CD4-positive, alpha-beta T cell treated with Interleukin-6 at 100 ng/mL for 8 hours (primary cell): ENCODE results near the gene GPC6.

Experiments used
- DNase-seq: peaks from one replicate; pipeline ENCODE4 v3.0.0-alpha.2; 2020; ENCODE audit warnings: mixed read lengths, low spot score

GPC6 gene

DNA sequence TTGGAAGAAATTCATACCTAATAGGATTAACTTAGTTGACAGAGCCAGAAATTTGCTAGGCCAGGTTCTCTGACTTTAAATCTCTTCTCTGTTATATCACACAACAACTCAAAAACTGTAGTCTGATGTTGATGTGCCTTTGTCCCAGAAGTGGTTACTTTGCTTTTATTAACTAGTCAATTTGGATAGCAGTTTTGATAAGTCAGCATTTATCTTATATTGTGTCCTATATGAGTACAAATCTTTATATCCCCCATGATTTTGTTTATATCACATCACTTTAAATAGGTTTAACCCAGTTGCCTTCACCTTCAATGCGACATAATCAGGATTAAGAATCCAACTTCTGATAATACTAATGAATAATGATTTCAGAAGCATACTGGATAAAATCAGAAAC lies 459.3 kb downstream of the GPC6 start:
- no peak for DNase-seq

DNA sequence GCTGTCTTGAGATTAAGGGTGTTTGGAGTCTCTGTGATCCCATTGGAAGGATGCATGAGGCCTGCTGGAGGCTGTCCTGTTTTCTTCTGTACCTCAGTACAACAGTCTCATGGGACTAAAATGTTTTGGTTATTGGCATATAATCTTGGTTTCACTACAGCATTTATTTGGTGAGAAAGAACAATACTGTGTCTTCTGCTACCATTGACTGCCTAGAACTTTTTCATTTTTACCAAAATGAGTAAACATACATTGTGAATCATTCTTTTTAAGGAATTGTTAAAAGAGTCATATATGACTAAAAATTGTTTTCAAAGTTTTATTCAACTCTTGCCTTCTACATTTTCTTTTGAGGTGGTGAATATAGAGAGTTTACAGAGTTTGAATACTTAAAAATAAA lies 459.8 kb downstream of the GPC6 start:
- no peak for DNase-seq

DNA sequence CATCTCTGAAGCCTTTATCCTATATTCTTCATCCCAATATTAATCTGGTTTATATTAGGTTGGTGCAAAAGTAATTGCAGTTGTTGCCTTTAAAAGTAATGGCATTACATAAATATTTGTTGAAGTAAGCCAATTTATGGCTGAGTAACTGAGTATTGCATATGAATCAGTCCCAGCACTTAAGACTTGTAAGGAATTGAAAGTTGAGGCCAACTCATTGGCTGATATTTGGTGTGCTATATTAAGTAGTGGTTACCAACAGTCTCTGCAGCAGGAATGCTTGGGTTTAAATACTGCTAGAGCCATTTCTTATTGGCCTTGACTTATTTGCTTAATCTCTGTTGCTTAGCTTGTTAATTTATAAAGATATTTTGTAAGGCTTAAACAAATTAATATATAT lies 460.7 kb downstream of the GPC6 start:
- no peak for DNase-seq

DNA sequence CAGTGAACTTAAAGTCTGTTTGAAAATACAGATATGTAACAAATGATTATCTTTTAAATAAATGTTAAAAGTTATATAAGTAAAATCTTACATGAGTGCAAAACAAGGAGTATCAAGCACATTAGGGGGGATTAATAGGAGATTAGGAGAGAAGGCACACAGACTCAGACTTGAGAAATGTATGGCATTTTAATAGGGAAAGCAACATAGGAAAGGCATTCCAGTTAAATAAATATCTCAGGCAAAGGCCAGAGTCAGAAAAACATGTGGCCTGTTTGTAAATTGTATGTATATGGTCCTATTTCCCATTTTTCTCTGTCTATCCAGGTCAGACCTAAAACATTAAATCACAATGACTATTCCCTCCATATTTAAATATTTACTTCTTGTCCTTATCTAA lies 462.7 kb downstream of the GPC6 start:
- DNase-seq, result no peak

DNA sequence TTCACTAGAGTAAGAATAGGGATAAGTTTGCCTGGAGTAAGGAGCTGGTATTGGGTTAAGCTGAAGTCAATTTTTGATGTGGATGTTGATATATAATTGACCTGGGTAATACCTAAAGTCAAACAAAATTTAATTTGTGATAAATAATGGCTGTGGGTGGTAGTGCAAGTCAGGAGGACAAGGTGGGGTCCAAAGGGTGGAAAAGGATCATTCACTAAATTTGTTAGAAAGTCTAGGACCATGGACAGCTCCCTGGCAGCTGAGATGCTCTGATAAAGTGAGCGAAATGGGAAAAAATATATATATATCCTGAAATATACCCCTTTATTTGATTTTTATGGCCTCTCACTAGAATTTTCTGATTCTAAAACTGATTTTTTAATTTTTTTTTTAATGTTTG lies 463.5 kb downstream of the GPC6 start:
- no peak for DNase-seq

DNA sequence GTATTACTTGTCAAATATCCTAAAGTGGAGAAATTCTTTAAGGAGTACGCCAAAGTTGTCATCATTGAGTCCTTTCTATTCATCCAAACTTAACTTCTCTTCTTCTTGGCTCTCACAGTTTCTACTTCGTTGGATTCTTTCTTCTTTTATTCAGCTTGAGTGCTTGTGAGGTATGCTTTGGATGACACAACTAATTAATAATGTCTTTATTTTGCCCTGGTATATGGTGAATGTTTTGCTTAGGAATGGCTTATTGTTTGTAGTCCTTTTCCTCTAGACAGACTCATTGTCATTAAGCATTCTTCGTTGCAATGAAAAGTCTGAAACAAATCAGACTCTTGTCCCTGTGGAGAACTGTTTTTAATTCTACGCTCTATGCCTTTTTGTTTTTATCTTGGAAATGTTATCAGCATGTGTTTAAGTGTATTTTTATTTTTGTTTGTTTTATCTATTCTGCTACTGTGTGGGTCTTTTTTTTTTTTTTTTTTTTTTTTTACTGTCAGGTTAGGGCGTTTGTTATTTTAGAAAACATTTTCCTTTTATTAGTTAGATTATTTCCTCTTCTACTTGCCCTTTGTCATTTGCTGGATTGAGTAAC lies 471.5 kb downstream of the GPC6 start:
- DNase-seq, result no peak

DNA sequence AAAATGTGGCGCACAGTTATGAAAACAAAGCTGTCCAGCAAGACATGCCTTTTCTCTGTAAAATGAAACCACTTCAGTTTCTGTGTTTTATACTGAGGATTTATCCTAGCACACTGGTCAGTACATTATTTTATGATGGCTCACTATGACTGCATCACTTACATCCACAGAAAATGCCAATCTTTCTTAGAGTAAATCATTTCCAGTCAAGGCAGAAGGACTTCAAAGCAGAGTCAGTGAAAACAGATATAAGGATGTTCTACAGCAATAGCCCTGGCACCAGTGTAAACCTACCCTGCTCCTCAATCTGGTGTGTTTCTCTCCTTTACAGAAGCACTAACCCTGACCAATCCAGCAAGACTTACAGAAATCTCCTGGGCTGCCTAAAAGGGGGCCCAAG lies 473.5 kb downstream of the GPC6 start:
- DNase-seq, result no peak

DNA sequence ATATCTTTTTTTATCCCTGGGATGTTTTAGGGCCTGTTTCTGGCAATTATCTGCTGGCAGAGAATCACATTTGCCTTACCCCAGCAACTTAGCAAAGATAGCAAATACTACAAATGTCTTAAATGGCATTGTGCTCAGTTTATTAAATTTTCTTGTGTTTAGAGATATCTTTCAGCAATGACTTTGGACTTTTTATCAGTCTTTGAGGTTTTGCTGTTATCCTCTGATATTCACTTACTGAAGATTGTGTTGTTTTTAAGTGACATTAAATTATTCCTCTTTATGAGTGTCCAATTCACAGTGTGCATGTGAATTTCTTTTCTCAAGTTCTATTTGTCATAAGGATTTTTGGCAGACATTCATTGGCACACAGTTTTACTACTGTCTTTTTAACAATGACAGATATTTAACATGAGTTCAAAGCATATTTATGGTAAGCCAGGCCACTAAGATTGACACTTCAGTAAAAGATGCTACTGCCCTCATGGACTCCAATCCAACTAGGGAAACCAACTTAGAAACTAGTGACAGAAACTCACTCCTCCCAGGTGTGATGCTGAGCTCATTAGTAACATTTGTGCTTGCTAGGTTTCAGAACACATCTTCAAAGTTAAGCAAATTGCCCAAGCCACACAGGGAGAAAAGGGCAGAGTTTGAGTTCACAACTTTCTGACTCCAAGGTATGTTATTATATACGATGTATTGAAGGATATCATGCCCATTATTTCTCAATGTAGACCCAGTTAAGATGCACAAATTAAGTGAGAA lies 481.9 kb downstream of the GPC6 start:
- DNase-seq, result no peak

DNA sequence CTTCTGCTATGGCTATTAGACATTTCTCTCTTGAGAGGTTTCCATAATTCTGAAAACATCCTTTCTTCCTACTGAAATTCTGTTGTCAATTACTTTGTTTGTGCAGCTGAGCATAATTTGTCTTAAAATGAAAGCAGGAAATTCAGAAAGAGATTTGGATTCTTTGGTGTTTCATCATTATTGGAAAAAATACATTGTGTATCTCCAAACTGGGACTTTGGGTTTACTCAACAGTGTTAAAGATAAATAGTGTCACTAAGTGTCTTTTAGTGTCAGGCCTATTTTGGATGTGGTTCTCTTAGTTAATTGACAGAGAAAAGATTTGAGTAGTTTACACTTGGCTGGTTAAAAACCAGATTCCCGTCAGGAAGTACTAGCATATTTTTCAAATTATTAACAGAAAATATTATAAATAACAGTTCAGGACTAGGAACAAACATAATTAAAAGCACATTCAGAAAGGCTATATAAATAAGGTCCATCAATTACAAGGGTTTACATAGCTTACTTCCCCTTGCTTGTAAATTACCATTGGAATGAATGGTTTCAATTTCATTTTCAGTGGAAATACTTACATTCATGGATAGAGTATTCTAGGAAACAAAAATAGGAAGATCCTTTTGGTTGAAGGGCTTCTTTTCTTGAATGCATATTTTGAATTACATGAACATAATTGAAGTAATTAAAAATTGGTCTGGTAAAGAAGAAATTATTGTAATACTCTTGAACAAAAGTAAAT lies 483.1 kb downstream of the GPC6 start:
- no peak for DNase-seq

DNA sequence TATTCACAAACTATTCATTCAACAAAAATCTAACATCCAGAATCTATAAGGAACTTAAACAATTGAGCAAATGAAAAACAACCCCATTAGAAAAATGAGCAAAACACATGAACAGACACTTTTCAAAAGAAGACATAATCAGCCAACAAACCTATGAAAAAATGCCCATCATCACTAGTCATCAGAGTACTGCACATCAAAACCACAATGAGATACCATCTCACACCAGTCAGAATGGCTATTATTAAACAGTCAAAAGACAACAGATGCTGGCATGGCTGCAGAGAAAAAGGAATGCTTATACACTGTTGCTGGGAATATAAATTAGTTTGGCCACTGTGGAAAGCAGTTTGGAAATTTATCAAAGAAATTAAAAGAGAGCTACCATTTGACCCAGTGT lies 487.6 kb downstream of the GPC6 start:
- no peak for DNase-seq

DNA sequence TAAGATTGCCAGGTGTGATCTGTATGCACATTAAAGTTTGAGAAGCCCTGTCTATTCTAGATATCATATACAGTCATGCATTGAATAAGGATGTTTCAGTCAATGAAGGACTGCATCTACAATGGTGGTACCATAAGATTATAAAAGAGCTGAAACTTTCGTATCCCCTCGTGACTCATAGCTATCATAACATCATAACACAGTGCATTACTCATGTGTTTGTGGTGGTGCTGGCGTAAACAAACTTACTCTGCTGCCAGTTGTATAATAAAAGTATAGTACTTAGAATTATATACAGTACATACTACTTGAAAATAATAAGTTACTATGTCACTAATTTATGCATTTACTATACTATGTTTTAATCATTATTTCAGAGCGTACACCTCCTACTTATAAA lies 489.3 kb downstream of the GPC6 start:
- no peak for DNase-seq

DNA sequence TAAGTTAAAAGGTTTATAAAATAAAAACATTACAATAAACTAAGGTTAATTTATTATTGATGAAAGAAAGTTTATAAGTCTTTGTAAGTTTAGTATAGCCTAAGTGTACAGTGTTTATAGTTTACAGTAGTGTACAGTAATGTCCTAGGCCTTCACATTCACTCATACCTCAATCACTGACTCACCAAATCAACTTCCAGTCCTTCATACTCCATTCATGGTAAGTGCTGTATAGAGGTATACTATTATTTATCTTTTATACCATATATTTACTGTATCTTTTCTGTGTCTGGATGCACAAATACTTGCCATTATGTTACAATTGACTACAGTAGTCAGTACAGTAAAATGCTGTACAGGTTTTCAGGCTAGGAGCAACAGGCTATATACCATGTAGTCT lies 490.0 kb downstream of the GPC6 start:
- no peak for DNase-seq

DNA sequence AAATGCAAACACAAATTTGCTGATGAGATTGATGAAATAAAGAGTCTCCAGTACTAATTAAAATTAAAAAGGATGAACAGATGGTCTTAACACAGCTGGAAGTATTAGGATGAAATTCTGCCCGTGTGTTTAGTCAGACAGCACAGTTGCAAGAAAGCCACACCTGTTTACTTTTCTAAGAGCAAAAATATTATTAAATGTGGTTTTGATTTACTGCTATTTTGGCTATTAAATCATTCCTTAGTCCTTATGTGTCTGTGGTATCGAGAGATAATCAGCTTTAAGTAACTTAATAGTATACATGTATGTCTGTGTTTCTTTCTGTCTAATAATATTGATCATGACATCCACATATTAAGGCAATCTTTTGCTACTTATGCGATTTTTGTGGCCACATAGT lies 494.9 kb downstream of the GPC6 start:
- no peak for DNase-seq

DNA sequence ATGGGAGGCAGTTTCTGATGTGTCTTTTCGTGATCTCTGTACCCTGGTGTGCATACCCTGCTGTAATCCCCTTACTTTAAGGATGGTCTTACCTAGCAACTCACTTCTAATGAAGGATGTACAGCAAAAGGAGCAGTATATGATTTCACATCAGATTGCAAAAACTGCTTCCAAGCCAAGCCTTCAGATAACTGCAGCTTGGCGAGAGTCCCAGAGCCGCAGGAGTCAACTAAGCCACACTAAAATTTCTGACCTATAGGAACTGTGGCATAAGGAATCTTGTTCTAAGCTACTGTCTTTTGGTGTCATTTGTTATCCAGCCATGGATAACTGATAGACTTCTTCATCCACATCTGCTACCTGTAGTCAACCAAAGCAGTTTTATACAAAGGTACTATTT lies 496.7 kb downstream of the GPC6 start:
- no peak for DNase-seq

DNA sequence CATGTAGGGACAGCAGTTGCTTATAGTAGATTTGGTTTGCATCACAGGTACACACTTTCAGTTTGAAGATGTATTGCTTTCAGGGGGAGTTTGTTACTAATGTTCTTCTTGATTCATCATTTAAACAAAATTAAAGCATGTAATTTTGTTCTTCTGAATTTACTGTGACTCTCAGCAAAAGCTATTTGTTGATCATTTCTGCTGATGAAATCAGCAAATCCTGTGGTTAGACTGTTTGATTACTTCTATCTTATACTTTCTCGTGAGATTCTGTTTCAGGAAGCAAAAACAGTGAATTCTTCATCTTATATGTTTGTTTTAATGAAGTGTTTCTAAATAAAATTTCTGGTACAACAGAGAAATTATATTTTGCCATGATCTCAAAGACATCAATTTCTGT lies 497.6 kb downstream of the GPC6 start:
- no peak for DNase-seq

DNA sequence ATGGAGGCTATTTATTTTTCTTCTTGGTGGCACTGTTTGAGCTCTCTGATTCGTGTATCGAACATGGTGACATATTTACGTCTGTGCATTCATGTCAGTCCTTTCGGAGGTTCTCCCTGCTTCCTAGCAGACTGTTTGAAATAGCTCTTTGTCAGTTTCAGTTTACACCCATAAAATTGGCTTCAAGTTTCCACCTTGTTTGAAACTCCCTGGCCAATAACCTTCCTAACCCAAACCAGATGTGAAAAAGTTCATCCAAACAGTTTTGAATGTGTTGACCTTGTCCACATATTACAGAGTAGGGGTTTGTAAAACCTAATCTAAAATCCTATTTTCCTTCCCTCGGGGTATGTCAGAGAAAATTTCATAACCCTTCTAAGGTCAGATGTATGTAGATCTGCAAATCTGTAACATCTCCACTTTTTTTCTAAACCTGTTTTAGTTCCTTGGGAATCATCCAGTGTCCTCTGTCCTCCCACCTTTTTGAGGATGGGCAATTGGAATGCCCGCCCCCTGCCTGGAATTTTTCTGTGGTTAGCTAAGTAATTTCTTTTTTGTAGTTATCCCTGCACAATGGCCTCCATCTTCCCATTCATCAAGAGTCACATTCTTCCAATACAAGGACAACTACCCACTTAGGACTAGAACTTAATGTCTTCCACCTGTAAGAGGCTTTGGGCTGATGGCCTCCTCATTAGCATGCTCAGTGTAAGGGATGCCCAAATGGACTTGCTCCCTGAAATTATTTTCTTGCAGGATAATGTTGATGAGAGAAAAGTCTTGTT lies 499.8 kb downstream of the GPC6 start:
- no peak for DNase-seq

DNA sequence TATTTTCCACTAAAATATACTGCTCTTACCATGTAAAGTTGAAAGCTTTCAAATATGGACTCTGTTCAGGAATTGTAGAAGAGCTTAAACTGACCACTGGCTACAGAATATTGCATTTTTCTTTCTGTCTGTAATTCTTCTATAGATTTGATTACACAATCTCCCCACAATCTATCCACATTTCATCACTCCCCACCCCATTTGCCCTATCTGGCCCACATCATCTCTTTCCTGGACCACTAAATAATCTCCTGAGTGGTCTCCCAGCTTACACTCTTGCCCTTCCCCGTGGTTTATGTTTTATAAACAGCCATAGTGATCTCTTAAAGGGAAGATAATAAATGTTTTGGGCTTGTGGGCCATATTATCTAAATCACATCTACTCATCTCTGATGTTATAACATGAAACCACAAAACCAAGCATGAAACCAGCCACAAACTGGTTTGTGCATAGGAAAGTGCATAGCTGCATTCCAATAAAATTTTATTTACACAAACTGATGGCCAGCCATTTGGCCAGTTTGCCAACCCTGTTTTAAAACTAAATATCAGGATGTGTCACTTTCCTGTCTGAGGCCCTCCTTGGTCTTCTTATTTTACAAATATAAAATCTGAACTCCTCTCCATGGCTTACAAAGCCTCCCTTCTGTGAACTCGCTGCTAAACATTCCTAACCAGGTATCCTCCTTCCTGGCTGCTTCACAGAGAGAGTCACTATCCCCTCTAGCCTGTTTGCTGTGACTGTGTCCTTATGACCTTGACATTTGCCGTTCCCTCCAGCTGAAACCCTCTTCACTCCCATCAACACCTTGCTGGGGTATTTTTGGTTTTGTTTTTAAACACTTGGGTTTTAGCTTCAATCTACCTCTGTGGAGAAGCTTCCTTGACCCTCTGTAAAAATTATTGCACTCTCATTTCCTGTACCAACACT lies 500.9 kb downstream of the GPC6 start:
- no peak for DNase-seq

DNA sequence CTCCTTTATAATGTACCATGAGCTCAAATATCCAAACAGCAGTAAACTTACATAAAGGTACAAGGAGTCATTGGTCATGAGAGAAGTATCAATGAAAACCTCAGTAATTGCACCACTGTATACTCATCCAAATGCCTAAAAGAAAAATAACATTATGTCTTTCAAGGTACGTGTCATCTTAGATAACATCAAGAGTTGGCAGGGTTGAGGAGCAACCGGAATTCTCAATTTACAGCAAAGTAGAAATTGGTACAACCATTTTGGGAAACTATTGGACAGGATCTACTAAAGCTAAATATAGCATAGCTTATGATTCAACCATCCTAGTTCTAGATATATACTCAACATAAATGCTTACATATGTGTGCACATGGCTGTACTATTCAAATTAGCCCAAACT lies 502.8 kb downstream of the GPC6 start:
- no peak for DNase-seq

DNA sequence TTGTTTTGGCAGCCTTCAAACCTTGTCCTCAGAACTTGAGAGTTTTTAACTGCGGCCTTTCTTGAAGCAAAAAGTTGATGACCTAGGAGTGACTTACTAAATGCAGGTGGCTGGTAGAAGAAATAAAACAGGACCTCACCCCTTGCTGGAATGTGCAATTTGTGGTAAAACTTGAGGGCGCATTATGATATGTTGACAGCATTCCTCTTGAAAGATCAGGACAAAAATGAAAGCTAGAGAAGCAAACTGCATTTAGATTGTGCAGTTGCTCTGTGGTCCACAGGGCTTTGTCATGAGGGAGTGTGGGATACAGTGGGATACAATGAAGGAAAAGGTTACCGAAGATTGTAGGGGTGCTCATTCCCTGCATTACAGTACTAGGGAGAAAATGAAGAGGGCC lies 504.2 kb downstream of the GPC6 start:
- no peak for DNase-seq

DNA sequence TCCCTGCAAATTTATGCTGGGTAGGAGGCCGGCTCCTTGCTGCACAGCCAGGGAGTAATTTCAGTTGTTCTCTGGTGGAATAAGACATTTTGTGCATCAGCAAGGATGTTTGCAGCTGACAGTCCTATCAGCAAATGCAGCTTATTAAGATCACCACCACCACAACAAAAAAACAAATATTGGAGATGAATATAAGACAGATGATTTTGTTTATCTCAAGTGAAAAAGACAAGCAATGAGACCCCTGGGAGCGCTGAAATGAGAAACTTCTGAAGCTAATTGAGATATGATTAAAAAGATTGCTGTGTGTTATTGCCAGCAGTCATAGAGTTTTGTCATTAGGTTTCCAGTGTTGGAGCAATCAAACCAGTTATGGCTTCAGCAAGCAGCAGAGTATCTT lies 505.6 kb downstream of the GPC6 start:
- DNase-seq, result no peak

DNA sequence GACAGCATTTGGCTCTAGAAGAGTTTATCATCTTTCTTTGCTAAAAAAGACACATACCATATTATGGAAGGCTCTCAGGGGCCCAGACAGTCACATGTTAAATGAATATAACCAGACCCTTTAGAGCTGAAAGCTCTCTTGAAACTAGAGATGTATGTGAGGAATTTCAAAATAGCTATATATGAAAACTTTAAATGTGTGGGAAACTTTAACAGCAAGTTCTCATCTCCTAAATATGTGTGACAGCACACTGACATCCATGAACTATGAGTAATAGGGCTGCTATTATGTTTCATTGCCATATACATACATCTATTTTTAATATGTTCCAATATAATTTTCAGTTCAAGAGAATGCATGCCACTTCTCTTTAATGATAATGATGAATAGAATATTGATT lies 509.5 kb downstream of the GPC6 start:
- no peak for DNase-seq

DNA sequence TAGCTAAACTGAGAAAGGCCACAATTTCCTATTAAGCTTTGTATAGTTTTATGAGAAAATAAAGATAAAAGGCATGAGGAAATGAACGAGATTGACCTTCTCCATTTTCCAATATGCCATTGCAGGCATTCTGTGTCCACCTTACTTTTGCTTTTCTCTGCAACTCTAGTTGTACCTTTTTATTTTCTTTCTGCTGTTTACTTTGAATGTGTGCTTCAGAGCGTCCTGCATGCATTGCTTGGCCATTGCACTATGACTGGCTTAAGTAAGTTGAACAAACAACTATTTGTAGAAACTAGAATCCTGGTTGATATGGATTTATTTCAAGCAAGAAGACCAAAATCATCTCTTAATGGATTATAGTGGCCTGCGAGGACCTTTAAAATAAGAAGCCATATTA lies 510.3 kb downstream of the GPC6 start:
- DNase-seq, result no peak
